ENCODE data around the gene F3.
"Not testable (repeated sequence)": the region's sequence is repeated elsewhere in the genome, so short reads cannot be mapped to it uniquely, and the experiment has no call there.

F3 gene

DNA sequence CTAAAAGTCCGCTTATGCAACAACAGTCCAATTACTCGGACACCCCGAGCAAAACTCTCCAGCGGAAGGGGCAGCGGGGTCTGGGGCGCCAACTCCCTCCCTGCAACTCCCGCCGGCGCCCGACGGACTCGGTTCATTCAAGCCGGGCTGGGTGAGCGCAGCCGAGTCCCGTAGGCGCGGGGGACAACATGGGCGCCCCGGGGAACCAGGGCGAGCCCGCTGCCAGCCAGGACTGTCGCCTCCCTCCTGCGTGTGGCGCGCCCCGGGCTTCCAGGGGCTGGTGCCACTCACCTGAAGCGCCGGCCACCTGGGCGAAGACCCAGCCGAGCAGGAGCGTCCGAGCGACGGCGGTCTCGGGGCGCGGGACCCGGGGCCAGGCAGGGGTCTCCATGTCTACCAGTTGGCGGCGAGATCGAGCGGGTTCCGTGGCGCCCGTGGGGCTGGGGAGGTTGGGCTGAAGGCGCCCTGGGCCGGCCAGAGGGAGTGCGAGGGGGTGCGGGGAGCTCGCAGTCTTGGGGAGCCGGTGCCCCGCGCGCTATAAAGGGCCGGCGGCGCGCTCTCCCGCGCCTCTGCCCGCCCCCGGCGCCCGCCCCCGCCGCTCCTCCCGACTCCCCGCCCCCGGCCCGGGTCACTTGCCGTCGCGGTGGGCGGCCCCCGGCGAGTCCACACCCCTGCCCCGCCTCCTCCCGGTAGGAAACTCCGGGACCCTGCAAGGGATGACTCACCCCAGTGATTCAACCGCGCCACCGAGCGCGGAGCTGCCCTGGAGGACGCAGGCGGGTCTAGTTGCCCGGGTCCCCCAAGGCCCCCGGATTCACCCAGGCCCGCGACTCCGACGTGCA, at the start of gene F3:
Gene F3 (minus strand): TSS at position 514 of the 842 bp plus-strand sequence. CDS start 123 bp downstream, at position 391.
- DNase-seq (ENCODE audit: low read depth), result peak; percentile 57

DNA sequence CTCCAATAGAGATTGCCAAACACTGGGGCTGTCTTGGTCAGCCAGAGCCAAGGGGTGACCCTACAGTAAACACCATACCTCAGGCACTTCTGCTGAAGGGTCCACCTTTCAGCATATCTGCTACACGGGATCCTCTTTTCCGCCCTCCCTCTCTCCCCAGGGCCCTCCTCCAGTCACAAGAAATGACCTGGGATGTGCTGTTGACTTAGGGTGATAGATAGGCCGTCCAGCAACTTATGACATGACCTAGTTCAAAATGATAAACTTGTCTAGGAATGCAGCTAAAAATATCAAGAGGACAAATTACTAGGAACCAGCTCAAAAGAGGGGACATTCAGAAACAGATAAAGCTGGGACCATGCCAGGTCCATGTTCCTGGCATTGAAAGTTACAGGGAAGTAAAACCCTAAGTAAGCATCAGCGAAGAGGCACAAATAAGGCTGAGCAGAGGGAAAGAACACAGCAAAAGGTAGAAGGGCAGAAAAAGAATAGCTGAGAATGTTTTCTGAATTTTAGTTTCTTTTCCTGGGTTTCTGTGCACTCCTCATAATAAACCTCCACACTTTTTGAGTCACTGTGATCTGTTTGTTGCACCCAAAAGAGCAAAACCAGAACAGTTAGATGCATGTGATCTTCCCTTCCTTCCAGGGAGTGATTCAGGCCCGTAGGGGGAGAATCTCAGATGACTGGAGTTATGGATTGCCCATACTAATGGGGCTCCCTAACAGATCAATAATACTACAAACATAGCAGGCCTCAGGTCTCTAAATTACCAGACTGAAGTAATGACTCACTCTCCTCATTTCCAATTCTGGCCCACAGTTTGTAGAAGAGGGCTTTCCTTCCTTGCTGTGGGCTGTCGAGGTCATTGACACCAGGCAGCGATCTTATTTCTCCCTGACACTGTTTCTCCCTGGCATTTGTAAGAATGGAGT, 48.9 kb upstream of the F3 start:
- no peak for DNase-seq (ENCODE audit: low read depth)

DNA sequence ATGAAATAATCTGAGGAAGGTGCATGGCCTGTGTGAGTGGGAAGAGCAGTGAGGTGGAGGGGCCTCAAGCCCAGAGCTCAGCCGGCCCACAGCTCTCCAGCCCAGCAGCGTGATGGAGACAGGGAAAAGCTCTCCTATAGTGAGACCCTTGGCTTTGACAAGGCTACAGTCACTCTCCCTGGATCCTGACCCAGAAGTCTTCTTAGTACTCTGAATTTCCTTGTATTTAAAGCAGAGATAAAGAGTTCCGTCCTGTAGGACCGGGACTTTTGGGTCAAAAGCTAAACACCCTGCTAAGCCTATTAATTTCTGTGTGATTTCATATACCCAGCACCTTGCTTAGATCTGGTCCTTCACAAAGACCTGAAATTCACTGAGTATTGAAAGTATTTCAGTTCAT, 48.2 kb upstream of the F3 start:
- DNase-seq (ENCODE audit: low read depth), result no peak

DNA sequence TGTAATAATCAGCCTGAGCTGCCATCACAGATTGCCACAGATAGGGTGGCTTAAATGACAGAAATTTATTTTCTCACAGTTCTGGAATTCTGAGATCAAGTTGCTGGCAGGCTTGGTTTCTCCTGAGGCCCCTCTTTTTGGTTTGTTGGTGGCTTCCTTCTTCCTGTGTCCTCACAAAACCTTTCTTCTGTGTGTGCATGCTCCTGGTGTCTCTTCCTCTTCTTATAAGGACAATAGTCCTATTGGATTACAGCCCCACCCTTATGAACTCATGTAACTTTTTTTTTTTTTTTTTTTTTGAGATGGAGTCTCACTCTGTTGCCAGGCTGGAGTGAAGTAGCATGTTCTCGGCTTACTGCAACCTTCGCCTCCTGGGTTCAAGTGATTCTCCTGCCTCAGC, 41.0 kb upstream of the F3 start:
- no peak for DNase-seq (ENCODE audit: low read depth)

DNA sequence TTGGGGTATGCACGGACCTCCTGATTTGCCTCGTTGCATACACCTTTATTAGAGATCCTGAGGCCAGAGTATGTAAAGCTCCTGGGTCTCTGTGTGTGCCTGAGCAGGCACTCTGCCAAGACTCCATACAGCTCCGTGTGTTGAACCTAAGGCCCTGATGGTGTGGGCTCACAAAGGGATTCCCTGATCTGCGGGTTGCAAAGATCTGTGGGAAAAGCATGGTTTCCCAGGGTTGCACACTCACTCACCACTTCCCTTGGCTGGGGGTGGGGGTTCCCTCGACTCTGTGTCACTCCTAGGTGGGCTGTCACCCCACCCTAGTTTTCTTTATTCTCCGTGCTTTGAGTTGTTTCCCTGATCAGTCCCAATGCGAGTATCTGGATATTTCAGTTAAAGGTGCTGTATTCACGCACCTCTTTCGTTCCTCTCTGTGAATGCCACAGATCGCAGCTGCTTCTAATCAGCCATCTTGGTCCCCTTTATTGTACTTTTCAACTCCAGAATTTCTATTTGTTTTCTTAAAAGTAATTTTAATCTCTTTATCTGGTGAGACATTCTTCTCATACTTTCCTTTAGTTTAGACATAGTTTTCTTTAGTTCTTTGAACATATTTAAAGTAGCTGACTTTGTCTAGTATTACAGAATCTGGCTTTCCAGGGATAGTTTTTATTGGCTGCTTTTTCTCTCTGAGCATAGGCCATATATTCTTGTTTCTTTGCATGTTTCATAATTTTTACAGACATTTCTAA, 39.0 kb upstream of the F3 start:
- no peak for DNase-seq (ENCODE audit: low read depth)

DNA sequence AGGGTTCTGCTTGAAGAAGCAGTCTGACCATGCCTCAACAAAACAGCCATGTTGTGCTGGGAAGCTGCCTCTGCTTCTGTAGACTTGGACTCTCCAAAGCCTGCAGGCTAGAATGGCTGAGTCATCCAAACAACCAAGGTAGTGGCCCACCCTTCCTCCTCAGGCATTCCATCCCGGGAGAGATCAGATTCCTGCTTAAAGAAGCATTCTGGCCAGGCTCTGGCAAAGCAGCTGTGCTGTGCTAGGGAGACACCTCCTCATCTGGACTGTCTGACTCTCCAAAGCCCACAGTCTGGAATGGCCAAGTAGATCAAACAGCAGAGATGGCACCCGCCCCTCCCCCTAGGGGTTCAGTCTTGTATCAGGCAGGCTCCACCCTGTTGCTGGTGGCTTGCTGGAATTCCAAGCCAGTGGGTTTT, 38.3 kb upstream of the F3 start:
- DNase-seq (ENCODE audit: low read depth), result no peak

DNA sequence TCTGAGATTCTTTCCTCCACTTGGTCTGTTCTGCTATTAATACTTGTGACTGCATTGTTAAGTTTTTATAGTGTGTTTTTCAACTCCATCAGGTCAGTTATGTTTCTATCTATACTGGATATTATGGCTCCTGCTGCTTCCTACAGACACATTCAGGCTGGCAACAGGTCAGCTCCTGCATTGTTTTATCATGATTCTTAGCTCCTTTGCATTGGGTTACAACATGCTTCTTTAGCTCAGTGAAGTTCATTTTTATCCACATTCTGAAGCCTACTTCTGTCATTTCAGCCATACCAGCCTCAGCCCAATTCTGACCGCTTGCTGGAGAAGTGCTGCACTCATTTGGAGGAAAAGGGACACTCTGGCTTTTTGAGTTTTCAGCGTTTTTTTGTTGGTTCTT, 37.3 kb upstream of the F3 start:
- no peak for DNase-seq (ENCODE audit: low read depth)

DNA sequence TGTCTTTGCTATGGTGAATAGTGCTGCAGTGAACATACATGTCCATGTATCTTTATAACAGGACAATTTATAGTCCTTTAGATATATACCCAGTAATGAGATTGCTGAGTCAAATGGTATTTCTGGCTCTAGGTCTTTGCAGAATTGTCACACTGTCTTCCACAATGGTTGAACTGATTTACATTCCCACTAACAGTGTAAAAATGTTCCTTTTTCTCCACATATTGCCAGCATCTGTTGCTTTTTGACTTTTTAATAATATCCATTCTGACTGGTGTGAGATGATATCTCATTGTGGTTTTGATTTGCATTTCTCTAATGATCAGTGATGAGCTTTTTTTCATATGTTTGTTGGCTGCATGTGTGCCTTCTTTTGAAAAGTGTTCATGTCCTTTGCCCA, 32.4 kb upstream of the F3 start:
- DNase-seq (ENCODE audit: low read depth), result not testable (repeated sequence)

DNA sequence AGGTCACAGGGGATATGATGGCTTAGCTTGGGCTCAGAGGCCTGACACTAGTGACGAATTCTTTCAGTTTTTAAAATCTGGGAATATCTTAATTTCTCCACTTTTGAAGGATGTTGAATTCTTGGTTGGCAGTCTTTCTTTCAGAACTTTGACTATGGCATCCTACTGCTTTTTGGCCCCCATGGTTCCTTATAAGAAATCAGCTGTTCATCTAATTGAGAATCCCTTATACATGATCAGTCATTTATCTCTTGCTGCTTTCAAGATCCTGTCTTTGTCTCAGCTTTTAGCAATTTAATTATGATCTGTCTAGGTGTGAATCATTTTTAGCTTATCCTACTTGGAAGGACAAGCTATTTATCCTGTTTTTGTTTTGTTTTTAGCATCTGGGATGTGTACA, 31.2 kb upstream of the F3 start:
- no peak for DNase-seq (ENCODE audit: low read depth)

DNA sequence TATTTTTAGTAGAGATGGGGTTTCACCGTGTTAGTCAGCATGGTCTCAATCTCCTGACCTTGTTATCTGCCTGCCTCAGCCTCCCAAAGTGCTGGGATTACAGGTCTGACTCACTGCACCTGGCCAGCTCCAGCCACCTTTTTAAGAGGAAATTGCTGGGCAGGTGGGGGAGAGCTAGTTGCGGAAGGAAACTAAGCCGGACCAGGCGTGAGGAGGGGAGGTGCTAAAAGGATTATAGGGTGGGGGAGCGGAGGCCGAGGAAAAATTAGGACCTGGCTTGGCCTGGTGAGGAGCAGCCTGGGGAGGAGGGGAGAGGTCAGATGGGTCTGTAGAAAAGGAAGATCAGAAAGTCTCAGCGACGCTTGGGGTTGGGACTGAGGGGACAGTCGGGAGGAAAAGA, 29.4 kb upstream of the F3 start:
- not testable (repeated sequence) for DNase-seq (ENCODE audit: low read depth)

DNA sequence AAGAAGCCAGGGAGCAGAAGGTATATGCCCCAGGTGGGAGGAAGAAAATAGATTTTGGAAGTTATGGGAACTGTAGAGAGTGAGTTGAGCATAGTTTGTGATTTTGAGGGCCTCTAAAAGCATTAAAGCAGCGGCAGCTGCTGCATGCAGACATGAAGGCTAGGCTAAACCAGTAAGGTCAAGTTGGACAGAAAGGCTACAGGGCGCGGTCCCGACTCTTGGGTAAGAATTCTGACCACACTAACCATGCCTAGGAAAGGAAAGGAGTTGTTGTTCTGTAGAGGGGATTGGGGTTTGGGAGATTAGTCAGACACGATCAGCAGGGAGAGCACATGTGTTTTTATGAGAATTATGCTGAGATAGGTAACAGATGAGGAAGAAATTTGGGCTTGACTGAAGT, 27.2 kb upstream of the F3 start:
- not testable (repeated sequence) for DNase-seq (ENCODE audit: low read depth)

DNA sequence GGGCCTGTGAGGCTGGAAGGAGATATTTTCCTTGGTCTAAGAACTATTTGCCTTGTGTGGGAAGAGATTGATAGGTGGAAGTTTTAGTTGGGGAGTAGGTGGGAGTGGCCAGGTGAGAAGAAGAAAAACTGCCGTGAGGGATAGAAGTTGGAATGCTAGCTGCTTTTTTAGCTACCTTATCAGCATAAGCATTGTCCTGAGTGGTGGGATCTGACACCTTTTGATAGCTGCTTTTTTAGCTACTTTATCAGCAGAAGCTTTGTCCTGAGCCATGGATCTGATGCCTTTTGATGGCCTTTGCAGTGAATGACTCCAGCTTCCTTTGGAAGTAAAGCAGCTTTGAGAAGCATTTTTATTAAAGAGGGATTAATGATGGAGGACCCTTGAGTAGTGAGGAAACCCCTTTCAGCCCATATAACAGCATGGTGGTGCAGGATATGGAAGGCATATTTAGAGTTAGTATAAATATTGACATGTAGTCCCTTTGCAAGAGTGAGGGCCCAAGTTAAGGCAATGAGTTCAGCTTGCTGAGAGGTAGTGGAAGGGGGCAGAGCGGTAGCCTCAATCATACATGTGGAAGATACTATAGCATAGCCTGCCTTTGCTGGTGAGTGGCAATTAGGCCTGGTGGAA, 26.5 kb upstream of the F3 start:
- DNase-seq (ENCODE audit: low read depth), result not testable (repeated sequence)

DNA sequence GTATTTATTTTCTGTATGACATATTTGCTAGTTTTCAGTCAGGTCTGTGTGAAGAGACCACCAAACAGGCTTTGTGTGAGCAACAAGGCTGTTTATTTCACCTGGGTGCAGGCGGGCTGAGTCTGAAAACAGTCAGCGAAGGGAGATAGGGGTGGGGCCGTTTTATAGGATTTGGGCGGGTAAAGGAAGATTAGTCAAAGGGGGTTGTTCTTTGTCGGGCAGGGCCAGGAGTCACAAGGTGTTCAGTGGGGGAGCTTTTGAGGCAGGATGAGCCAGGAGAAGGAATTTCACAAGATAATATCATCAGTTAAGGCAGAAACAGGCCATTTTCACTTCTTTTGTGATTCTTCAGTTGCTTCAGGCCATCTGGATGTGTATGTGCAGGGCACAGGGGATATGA, 24.9 kb upstream of the F3 start:
- not testable (repeated sequence) for DNase-seq (ENCODE audit: low read depth)

DNA sequence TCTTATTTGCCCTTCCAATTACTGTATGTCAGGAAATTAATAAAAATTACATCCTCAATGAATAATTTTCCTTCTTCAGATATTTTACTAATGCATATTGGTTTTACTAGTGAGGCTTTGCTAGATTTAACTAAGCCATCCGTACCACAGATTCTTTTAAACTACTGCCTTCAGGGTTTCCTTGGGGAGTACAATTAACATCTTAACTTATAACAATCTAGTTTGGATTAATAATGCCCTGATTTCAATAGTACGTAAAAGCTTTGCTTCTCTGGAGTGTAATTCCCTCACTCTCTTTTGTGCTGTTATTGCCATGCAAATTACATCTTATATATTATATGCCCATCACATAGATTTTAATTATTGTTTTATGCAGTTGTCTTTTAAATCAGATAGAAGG, 24.3 kb upstream of the F3 start:
- DNase-seq (ENCODE audit: low read depth), result no peak

DNA sequence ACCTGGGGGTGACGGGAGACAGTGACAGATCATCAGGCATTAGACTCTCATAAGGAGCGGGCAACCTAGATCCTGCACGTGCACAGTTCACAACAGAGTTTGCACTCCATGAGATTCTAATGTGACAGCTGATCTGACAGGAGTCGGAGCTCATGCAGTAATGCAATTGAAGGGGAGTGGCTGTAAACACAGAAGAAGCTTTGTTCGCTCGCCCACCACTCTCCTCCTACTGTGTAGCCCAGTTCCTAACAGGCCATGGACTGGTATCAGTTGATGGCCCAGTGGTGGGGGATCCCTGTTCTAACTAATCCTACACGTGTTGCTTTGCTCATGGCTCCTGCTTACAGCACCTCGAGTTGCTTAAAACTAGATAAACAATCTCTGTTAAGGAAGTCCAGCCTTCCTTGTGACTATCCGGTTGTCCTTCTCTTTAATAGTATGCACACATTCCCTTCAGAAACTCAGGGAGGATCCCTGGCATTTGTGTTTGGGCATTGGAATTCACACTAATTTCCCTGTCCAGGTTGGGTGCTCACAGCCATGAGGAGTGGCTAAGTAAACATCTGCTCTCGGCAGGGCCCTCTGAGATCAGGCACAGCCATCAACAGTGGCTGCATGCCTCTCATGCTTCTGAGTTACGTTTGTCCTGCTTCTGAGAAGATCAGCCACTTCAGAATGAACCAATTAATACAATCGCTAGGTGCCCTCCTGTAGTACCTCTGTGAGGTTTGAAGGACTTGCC, 21.1 kb upstream of the F3 start:
- no peak for DNase-seq (ENCODE audit: low read depth)

DNA sequence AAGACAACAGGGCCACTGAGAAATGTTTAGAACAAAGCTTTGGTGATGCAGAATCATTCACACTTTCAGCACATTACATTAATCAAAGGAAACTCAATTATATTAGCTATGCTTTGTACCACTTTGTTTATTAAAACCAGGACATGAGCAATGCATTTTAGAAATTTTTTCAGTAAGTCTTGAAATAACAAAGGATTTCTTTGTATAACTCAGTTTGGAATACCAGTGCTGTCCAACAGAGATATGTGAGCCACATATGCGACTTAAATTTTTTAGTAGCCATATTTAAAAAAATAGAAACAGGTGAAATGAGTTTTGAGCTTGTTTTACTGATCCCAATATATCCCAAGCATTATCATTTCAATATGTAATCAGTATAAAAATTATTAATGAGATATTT, 18.8 kb upstream of the F3 start:
- no peak for DNase-seq (ENCODE audit: low read depth)

DNA sequence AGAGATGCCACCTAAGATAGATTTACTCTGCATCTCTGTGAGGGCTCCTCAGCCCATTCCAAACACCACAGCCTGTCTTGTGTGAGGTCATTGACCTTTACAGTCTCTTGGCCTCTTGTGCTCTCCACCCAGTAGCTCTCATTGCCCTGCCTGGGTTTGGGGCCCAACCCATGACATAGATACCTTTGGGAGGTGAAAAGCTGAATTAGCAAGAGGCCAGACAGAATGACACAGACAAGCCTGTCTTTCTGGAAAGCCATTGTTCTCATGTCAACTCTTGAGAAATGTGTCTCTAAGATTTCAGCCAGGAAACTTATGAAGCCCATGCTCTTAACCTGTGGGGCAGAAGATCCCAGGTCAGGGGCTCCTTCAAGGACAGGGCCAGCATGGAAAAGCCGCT, 18.4 kb upstream of the F3 start:
- DNase-seq (ENCODE audit: low read depth), result no peak

DNA sequence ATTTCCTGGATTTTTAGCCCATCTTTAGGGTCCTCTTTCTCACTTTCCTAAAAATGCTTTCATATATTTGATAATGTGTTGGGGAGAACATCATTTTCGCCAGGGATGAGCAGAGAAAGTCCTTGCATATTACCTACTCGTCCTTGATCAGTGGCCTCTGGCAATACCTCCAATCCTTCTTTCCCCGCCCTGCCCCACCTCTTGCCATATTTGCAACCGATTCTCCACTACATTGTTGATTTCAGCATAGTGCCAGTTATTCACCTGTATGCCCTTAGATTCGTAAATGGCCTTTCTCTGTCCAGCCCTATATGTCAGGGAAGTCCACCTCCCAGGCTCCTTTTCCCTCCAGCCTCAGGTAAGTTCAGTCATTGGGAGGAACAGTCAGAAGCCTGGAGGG, 13.5 kb upstream of the F3 start:
- DNase-seq (ENCODE audit: low read depth), result no peak

DNA sequence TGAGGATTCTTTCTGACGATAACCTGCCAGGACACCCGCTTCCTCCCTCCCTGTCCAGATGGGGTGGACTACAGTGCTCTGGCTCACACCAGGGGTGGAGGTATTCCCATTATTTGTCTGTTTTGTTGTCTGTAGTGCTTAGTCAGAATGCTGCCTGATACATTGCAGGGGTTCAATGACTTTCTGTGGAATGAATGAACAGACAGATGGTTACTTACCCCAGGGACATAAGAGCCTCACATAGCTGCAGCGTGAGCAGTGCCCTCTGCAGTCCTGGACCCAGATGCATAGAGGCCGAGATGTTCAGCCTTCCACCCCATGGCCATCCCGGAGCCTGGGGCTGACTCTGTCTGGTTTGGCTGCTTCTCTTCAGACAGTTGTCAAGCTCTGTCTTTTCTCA, 13.0 kb upstream of the F3 start:
- no peak for DNase-seq (ENCODE audit: low read depth)

DNA sequence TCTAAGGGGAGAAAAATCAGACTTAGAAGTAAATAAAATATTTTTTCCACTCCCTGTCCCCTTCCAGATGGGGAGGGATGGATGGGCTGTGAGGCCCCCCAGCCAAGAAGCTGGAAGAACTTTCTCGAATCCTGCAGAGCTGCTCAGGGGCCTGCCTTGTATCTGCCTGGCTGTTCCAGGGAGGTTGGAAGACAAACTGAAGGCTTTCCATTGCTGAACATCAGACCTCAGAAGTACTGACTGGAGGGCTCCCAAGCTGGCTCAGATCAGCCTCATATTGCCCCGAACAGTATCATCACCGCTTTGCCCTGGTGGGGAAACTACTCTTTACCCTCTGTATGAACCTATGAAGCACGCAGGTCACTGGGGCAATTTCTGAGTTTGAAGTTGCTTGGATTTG, 12.4 kb upstream of the F3 start:
- DNase-seq (ENCODE audit: low read depth), result no peak

DNA sequence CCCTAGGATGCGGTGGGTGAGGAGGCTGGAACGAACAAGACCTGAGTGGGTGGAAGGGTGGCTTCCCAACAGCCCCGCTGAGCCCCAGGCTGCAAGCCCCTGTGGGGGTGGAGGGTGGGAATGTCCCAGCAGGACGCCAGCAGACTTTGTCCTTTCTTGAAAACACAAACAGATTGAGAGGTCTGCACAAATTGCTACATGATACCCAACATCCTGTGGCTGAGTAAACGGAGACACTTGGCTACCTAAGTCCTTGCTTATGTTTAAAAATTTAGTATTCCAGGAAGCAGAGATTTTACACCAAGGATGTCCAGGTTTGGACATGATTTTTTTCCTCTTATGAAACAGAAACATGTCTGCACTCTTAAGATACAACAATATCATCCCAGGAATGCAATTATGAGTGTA, 11.8 kb upstream of the F3 start:
- no peak for DNase-seq (ENCODE audit: low read depth)
